Aorta (tissue), 5 donors: ENCODE data around the gene EHHADH. TPM values are rescaled to one million over a fixed set of nuclear protein-coding genes. Genes with fewer than 3 reads are reported as not detected.
A peak's percentile ranks its signal among the peaks of the same experiment; 100 is the strongest.
"Not testable (repeated sequence)": the region's sequence is repeated elsewhere in the genome, so short reads cannot be mapped to it uniquely, and the experiment has no call there.

Experiments
- ATAC-seq: fragments of 200-7000 bp; cut with Tn5 transposase; one replicate; pipeline ENCODE4 v1.9.1; 2022; ENCODE audit warnings: moderate library complexity; ENCODE audit not compliant: low FRiP score
- DNase-seq, 2 donors: peaks; one replicate each; pipeline ENCODE4 v3.0.0-alpha.2; 2020
- H3K27ac ChIP-seq, 2 donors: one replicate each; pipeline ENCODE4 v1.5.1; 2013; ENCODE audit warnings: low read length in 2 of 2, mild to moderate bottlenecking in 2 of 2, moderate library complexity in 2 of 2, control low read depth in 1 of 2, inconsistent platforms in 1 of 2, low read depth in 1 of 2
- H3K27me3 ChIP-seq, 2 donors: one replicate each; pipeline ENCODE4 v1.6.1; 2013; ENCODE audit warnings: control low read depth in 1 of 2, low read length in 1 of 2, mild to moderate bottlenecking in 1 of 2, moderate library complexity in 1 of 2; ENCODE audit not compliant: insufficient read depth in 2 of 2, control insufficient read depth in 1 of 2
- H3K36me3 ChIP-seq, 2 donors: one replicate each; pipeline ENCODE4 v1.6.1; 2013; ENCODE audit warnings: control low read depth in 1 of 2, low read length in 1 of 2, mild to moderate bottlenecking in 1 of 2; ENCODE audit not compliant: insufficient read depth in 2 of 2, control insufficient read depth in 1 of 2
- H3K4me1 ChIP-seq, 2 donors: one replicate each; pipeline ENCODE4 v1.6.1; 2013; ENCODE audit warnings: low read length in 2 of 2, control low read depth in 1 of 2, mild to moderate bottlenecking in 1 of 2, moderate library complexity in 1 of 2; ENCODE audit not compliant: insufficient read depth in 2 of 2, control insufficient read depth in 1 of 2
- H3K4me3 ChIP-seq, 2 donors: one replicate each; pipeline ENCODE4 v1.5.1; 2013; ENCODE audit warnings: low read length in 2 of 2, control low read depth in 1 of 2, mild to moderate bottlenecking in 1 of 2
- H3K9me3 ChIP-seq: one replicate; pipeline ENCODE4 v1.6.1; 2013; ENCODE audit warnings: mild to moderate bottlenecking, low read length; ENCODE audit not compliant: control insufficient read depth
- WGBS, 2 donors: extraction: QIAGEN DNeasy Blood & Tissue Kit; methylation state at CpG; one replicate each; pipeline ENCODE4 v1.1.7; 2013; 5-methylcytosine and 5-hydroxymethylcytosine counted together
- intact Hi-C, 2 donors: fragments of 100-400 bp; cut with DNase I; formaldehyde crosslinking; loops; one replicate each; pipeline versions ENCODE4 v1.14.2 to v1.15.0; 2022
- polyA plus RNA-seq, 2 donors: library from polyadenylated mRNA; stranded (reverse); fragments of 200-250 nt; gene quantifications; one replicate each; pipeline ENCODE4 v1.2.3, GENCODE V29; 2013
- total RNA-seq, 2 donors: library from RNA; stranded (reverse); fragmentation: NEBNext Ultra II Directional; extraction: Animal tissue kit (Norgen Biotek cat#: 25700); gene quantifications; one replicate each; pipeline ENCODE4 v1.2.1, GENCODE V29; 2021
- donor health status: healthy with polysubstance abuse.
- donor health status: Bipolar disorder and iron deficiency.
- donor health status: DM: no; HTN: no; CAD: no.
- donor health status: DM: no; HTN: no; CAD: no.
- donor health status: DM: yes; HTN: yes; CAD: no.

Gene EHHADH
- total and polyA plus RNA-seq, 4 donors = 1.8 to 6.1 (median 3.8) TPM

DNA sequence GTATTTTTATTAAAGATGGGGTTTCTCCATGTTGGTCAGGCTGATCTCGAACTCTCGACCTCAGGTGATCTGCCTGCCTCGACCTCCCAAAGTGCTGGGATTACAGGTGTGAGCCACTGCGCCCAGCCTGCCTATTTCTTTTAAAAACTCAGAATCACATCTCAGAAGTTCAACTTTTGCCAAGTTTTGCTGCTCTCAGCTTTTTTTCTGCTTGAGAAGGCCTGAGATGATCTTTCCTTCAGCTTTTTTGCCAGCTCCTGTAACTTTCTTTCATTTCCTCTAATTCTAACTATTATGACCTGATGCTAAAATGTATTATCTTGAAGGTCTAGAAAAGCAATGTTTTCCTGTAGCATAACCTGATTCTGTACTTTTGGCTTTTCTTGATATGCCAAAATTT lies 9.6 kb upstream of the EHHADH start:
- H3K27ac ChIP-seq = no peak overlapping the region
- no peaks in the 10 kb centered on the region for H3K27me3 ChIP-seq
- ATAC-seq (no peak), DNase-seq (no peak)
- intact Hi-C loops = no loop called here
- H3K4me1 ChIP-seq = no peaks in the 10 kb centered on the region
- no peaks in the 10 kb centered on the region for H3K36me3 ChIP-seq
- peaks cover 1% of the 10 kb centered on the region for H3K9me3 ChIP-seq
- no peak overlapping the region for H3K4me3 ChIP-seq
- WGBS, 2 donors = 92 to 95% methylated on average over 4 of the region's 4 CpGs

DNA sequence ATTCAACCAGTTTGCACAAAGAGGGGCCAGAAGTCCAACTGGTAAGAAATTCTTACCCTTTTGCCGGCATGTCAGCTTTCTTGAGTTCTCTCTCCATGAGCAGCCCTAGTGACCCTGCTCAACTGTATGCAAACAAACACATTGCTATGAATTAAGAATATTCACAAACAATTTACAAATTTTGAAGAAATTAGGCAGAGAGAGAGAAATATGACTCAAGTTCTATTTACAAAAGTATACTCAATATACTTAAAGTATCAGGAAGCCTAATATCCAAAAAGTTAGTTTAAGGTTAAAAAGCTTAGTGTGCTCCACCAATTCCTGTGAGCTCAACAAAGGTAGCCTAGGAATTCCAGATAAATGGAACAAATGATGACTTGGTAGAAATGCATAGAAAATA lies 3.5 kb upstream of the EHHADH start:
- H3K4me3 ChIP-seq = no peak overlapping the region
- H3K4me1 ChIP-seq = no peaks in the 10 kb centered on the region
- no peaks in the 10 kb centered on the region for H3K27me3 ChIP-seq
- peaks cover 1% of the 10 kb centered on the region for H3K9me3 ChIP-seq
- H3K36me3 ChIP-seq = no peaks in the 10 kb centered on the region
- DNase-seq = no peak
- no peak for ATAC-seq
- WGBS, 2 donors = 96 to 100% methylated on average over 1 of the region's 1 CpG
- no peak overlapping the region for H3K27ac ChIP-seq
- intact Hi-C loops = no loop called here

DNA sequence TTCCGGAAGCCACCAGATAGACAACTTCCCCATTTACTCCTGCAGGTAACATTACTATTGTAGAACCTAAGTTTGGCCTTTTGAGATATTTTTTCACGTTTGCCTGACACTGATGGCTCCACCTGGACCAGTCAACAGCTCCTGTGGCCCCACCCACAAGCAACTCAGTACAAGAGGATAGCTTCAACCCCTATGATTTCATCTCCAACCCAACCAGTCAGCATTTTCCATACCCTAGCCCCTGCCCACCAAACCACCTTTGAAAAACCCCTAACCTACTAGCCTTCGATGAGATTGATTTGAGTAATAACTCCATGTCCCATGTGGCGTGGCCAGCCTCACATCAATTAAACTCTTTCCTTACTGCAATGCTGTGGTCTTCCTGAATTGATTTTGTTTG lies 950 bp upstream of the EHHADH start:
- 96 to 98% methylated on average over 4 of the region's 4 CpGs for WGBS, 2 donors
- Histone ChIP-seq H3K27me3 (no peaks in the 10 kb centered on the region), H3K4me3 (no peak overlapping the region), H3K27ac (no peak overlapping the region), H3K9me3 (no peaks in the 10 kb centered on the region), H3K36me3 (no peaks in the 10 kb centered on the region), H3K4me1 (no peaks in the 10 kb centered on the region)
- intact Hi-C loops = no loop called here
- DNase-seq (no peak), ATAC-seq (no peak)

DNA sequence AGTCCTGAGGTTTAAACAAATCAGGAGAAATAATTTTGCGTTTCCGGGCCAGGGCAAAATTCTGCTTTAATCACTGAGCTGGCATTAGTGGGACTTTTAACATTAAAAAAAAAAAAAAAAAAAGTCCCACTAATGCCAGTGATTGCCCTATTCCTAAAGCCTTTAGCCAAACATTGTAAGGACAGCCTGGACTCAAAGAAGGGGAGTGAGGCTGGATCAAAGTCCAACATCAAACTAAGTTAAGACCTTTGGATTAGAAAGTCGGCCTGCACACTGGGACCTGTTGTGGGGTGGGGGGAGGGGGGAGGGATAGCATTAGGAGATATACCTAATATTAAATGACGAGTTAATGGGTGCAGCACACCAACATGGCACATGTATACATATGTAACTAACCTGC lies 716 bp downstream of the EHHADH start:
- H3K27me3 ChIP-seq, H3K27ac ChIP-seq, H3K4me1 ChIP-seq, DNase-seq, ATAC-seq, intact Hi-C loops, H3K9me3 ChIP-seq, H3K36me3 ChIP-seq: not testable (repeated sequence)
- 74 to 80% methylated on average over 3 to 4 of the region's 4 CpGs for WGBS, 2 donors
- peak overlapping the region in 1 of 2 donors; percentile 66 for H3K4me3 ChIP-seq

DNA sequence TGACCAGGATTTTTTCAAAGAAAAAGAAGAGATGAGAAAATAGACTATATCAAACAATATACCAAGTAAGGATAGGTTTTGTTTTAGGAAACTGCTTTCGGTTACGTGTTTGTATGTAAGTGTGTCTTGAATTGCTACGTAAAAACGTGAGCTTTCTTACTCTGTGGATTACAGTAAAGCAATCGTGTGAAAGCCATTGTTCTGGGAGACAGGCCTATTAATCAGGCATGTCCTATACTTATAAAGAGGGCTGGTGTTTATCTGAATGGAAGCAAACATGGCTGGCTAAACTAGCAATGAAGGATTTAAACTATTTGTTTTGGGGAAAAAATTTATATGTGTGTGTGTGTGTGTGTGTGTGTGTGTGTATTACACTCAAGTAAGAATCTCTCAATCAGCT lies 2.6 kb downstream of the EHHADH start:
- Histone ChIP-seq H3K27ac (no peak overlapping the region), H3K4me3 (no peak overlapping the region), H3K4me1 (no peaks in the 10 kb centered on the region), H3K36me3 (no peaks in the 10 kb centered on the region), H3K27me3 (no peaks in the 10 kb centered on the region), H3K9me3 (no peaks in the 10 kb centered on the region)
- DNase-seq (no peak), ATAC-seq (no peak)
- WGBS, 2 donors = 96 to 98% methylated on average over 5 of the region's 5 CpGs
- intact Hi-C loops = no loop called here

DNA sequence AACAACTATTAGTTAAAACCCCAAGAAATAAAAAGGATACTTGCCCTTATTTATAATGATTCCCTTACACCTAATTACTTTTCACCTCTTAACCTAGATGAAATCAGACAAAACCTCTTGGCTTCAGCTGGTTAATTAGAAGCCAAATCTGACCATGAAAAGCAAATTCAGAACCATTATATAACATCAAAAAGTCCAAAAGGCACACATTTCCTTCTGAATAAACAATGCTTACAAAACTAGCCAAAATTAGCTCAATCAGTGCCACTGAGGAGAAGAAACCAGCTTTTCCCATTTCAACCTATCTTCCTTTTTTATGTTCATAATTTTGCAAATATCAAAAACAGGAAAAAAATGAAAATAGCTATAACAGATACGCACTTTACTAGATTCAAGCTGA lies 3.2 kb downstream of the EHHADH start:
- Histone ChIP-seq H3K27me3 (no peaks in the 10 kb centered on the region), H3K4me1 (no peaks in the 10 kb centered on the region), H3K27ac (no peak overlapping the region), H3K9me3 (no peaks in the 10 kb centered on the region), H3K4me3 (no peak overlapping the region), H3K36me3 (no peaks in the 10 kb centered on the region)
- intact Hi-C loops = no loop called here
- 1 to 2% methylated on average over 1 of the region's 1 CpG for WGBS, 2 donors
- DNase-seq (no peak), ATAC-seq (no peak)

DNA sequence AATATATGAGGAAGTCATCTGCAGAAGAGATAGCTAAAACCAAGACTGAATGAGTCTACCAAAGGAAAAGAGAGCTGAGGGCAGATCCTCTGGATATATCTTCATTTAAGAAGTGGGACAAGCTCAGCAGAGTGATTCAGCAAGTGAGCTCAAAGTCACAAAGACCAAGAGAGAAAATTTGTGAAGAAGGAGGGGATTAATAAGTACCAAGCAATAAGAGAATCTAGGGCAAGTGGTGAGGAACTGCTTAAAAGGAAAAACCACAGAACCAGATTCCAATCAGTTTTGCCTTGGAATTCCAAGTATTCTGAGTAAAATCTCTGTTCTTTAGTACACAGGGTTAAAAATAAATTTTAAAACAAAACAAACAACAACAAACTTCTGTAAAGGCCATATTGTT lies 3.6 kb downstream of the EHHADH start:
- intact Hi-C loops = no loop called here
- peaks cover 2% of the 10 kb centered on the region for H3K9me3 ChIP-seq
- ATAC-seq = no peak
- DNase-seq = no peak
- H3K27ac ChIP-seq = no peak overlapping the region
- no peaks in the 10 kb centered on the region for H3K36me3 ChIP-seq
- no peak overlapping the region for H3K4me3 ChIP-seq
- no peaks in the 10 kb centered on the region for H3K4me1 ChIP-seq
- no peaks in the 10 kb centered on the region for H3K27me3 ChIP-seq

DNA sequence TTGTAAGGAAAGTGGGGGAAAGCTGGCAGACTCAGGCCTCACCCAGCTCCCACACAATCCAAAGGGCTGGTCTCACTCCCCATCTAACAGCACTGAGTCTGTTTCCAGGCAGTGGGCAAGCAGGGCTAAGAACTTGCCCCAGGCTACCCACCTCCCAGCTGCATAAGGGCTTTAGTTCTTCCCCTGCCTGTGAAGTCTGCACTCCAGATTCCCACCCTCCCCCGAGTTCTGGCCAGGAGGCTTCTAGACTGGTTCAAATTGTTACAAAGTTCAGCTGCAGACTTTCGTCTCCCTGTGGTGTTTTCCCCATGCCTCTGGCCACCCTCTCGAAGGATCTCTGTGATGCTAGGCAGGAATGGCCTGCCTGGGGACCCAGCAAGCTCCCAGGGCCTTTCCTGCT lies 11.2 kb downstream of the EHHADH start:
- DNase-seq = no peak
- Histone ChIP-seq H3K36me3 (no peaks in the 10 kb centered on the region), H3K27me3 (no peaks in the 10 kb centered on the region), H3K4me1 (no peaks in the 10 kb centered on the region), H3K4me3 (no peak overlapping the region), H3K27ac (no peak overlapping the region), H3K9me3 (peaks cover 4% of the 10 kb centered on the region)
- no peak for ATAC-seq
- intact Hi-C loops = no loop called here
- 96% methylated on average over 3 of the region's 3 CpGs for WGBS, 2 donors

DNA sequence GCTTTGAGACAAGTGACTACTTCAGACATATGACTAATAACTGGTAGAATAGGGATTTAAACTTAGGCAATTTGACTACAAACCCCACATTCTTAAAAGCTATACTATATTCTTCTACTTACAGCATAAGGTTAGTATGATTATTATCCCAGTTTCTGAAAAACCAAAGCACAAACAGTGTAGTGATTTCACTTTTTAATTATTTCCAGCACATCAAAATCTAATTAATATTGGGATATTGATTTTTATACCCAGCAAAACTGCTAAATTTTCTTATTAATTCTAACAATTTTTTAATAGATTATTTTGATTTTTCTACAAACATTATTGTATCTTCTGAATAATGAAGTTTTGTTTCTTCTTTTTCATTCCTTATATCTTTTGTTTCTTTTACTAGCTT lies 16.9 kb downstream of the EHHADH start:
- no peaks in the 10 kb centered on the region for H3K9me3 ChIP-seq
- intact Hi-C loops = no loop called here
- H3K36me3 ChIP-seq = no peaks in the 10 kb centered on the region
- DNase-seq (no peak), ATAC-seq (no peak)
- no peaks in the 10 kb centered on the region for H3K4me1 ChIP-seq
- H3K4me3 ChIP-seq = no peak overlapping the region
- H3K27ac ChIP-seq = no peak overlapping the region
- no peaks in the 10 kb centered on the region for H3K27me3 ChIP-seq
